Esophagus squamous epithelium (tissue), 4 donors: ENCODE measurements around the gene KRT6B.

Experiments
- POLR2A ChIP-seq, 4 donors: fragments of 450-650 bp; IDR thresholded peaks; one replicate each; pipeline ENCODE4 v1.6.1; 2017; ENCODE audit warnings: antibody characterized with exemption in 4 of 4, mild to moderate bottlenecking in 4 of 4, moderate library complexity in 3 of 4
- TF ChIP-seq, protein P1 (sequence below), 6 experiments: fragments of 450-650 bp in 4 of 6; fragments of 200-600 bp in 2 of 6; sonication (generic) in 2 of 6; IDR thresholded peaks; one replicate each; pipeline ENCODE4 v1.5.1; 2016 to 2019; ENCODE audit warnings: antibody characterized with exemption in 6 of 6, mild to moderate bottlenecking in 4 of 6, moderate library complexity in 4 of 6

DNA sequence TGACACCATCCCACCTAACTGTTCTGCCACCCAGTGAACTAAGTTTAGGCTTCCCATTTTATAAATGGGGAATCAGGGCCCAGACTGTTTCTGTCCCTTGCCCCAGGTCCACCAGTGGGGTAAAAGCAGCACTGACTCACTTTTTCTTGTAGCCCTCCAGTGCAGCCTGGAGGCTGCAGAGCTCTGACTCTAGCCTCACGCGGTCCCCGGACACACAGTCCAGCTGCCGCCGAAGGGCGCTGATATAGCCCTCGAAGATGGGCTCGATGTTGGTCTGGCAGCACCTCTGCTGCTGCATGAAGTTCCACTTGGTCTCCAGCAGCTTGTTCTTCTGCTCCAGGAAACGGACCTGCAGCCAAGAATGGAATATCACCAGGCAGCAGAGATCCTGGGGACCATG is 48.4 kb downstream of the KRT6B start:
- TF ChIP-seq, protein P1, sequence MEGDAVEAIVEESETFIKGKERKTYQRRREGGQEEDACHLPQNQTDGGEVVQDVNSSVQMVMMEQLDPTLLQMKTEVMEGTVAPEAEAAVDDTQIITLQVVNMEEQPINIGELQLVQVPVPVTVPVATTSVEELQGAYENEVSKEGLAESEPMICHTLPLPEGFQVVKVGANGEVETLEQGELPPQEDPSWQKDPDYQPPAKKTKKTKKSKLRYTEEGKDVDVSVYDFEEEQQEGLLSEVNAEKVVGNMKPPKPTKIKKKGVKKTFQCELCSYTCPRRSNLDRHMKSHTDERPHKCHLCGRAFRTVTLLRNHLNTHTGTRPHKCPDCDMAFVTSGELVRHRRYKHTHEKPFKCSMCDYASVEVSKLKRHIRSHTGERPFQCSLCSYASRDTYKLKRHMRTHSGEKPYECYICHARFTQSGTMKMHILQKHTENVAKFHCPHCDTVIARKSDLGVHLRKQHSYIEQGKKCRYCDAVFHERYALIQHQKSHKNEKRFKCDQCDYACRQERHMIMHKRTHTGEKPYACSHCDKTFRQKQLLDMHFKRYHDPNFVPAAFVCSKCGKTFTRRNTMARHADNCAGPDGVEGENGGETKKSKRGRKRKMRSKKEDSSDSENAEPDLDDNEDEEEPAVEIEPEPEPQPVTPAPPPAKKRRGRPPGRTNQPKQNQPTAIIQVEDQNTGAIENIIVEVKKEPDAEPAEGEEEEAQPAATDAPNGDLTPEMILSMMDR (IDR thresholded peaks at IDR 0.05), result no peak
- TF ChIP-seq POLR2A (IDR thresholded peaks at IDR 0.05), result no peak
